Measurements from ENCODE around the gene PTMS. TPM values are rescaled to one million over a fixed set of nuclear protein-coding genes. Genes with fewer than 3 reads are reported as not detected.

The PTMS gene
- total and polyA plus RNA-seq, 9 of the 15 experiments (the other 6 are each of a cell fraction or from before 2014, with no cell fraction given): 5.1 to 287 (median 78.5) TPM

DNA sequence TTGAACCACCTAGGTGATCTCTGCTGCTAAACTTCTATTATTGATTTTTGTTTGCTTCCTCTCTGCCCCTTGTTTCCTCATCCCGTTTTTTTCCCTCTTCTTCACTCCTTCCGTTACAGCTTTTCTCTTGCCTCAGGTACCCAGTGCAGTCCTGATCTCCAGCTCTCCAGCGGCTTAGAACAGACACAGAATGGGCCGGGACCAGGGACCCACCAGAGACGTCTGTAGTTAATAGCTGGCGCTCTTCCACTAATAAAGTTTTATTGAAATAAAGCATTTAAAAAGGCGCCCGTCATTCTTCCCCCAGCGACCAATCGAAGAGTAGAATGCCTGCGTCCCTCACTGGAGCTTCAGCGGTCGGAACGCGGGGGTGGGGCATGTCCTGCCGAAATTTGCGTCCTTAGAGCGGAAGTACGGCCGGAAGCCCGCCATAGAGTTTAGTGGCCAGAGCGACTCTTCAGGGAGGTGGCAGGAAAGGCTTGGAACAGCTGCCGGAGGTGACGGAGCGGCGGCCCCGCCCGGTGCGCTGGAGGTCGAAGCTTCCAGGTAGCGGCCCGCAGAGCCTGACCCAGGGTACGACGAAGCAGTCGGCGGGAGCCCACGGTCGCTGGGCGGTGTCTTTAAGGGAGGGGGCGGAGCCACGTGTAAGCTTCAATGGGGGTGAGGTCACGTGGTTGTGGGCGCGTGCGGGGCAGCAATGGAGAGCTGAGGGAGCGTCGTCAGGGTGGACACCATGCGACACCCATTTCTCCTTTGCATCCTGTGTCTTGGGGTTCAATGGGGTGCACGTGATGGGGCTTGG is 42.4 kb upstream of the PTMS start, which contains the start of gene COPS7A (continued):
- TF ChIP-seq KDM5B (IDR thresholded peaks at IDR 0.05; ENCODE audit: insufficient replicate concordance, low read depth, low read length): peak; percentile 70
- TF ChIP-seq CHD4 (IDR thresholded peaks at IDR 0.05; ENCODE audit: insufficient read depth, insufficient replicate concordance, low read depth, low read length, poor library complexity, severe bottlenecking): no peak
- TF ChIP-seq, protein P1, sequence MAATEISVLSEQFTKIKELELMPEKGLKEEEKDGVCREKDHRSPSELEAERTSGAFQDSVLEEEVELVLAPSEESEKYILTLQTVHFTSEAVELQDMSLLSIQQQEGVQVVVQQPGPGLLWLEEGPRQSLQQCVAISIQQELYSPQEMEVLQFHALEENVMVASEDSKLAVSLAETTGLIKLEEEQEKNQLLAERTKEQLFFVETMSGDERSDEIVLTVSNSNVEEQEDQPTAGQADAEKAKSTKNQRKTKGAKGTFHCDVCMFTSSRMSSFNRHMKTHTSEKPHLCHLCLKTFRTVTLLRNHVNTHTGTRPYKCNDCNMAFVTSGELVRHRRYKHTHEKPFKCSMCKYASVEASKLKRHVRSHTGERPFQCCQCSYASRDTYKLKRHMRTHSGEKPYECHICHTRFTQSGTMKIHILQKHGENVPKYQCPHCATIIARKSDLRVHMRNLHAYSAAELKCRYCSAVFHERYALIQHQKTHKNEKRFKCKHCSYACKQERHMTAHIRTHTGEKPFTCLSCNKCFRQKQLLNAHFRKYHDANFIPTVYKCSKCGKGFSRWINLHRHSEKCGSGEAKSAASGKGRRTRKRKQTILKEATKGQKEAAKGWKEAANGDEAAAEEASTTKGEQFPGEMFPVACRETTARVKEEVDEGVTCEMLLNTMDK (IDR thresholded peaks at IDR 0.05; ENCODE audit: borderline replicate concordance, insufficient read depth, low read depth, low read length, poor library complexity, severe bottlenecking): peak; percentile 92
- no peak for TF ChIP-seq FOXP4 (CRISPR knock-in tag; IDR thresholded peaks at IDR 0.05; ENCODE audit: borderline replicate concordance)
- no peak for TF ChIP-seq ZNF436 (CRISPR knock-in tag; IDR thresholded peaks at IDR 0.05)
- no peak for TF ChIP-seq ZBTB1 (CRISPR knock-in tag; IDR thresholded peaks at IDR 0.05; ENCODE audit: borderline replicate concordance, low read depth)
- TF ChIP-seq IRF2 (CRISPR knock-in tag; IDR thresholded peaks at IDR 0.05): no peak
- no peak for TF ChIP-seq BMI1 (IDR thresholded peaks at IDR 0.05; ENCODE audit: low read length)
- TF ChIP-seq XRCC3 (IDR thresholded peaks at IDR 0.05): no peak
- TF ChIP-seq SETDB1 (IDR thresholded peaks at IDR 0.05; ENCODE audit: low read length): no peak
- TF ChIP-seq CBX8 (IDR thresholded peaks at IDR 0.05; ENCODE audit: borderline replicate concordance, extremely low read depth, low read depth, low read length, poor library complexity, severe bottlenecking): no peak
- TF ChIP-seq MED1 (CRISPR knock-in tag; IDR thresholded peaks at IDR 0.05; ENCODE audit: borderline replicate concordance): no peak
- TF ChIP-seq ZFP30 (CRISPR knock-in tag; IDR thresholded peaks at IDR 0.05; ENCODE audit: borderline replicate concordance): no peak
- TF ChIP-seq ZNF212 (CRISPR knock-in tag; IDR thresholded peaks at IDR 0.05): no peak
- no peak for TF ChIP-seq PREB (CRISPR knock-in tag; IDR thresholded peaks at IDR 0.05)
- no peak for TF ChIP-seq MCM5 (IDR thresholded peaks at IDR 0.05; ENCODE audit: low read depth)
- no peak for TF ChIP-seq PRMT5 (CRISPR knock-in tag; IDR thresholded peaks at IDR 0.05)
- no peak for TF ChIP-seq HIVEP1 (CRISPR knock-in tag; IDR thresholded peaks at IDR 0.05)
- no peak for TF ChIP-seq TSC22D4 (tag; IDR thresholded peaks at IDR 0.05)
- peak; percentile 54; the same call in 1 of the 2 replicates for TF ChIP-seq PHF8 (IDR thresholded peaks at IDR 0.05; ENCODE audit: borderline replicate concordance, low read length)
- TF ChIP-seq RBM34 (IDR thresholded peaks at IDR 0.05; ENCODE audit: borderline replicate concordance, insufficient read depth, low read length): no peak

Data from K562 (cell line).